ENCODE results near the gene STX4. TPM values are rescaled to one million over a fixed set of nuclear protein-coding genes. Genes with fewer than 3 reads are reported as not detected.

STX4 gene
- total RNA-seq, 2 donors from 2014 or later: 85.1 to 92.0 TPM

DNA sequence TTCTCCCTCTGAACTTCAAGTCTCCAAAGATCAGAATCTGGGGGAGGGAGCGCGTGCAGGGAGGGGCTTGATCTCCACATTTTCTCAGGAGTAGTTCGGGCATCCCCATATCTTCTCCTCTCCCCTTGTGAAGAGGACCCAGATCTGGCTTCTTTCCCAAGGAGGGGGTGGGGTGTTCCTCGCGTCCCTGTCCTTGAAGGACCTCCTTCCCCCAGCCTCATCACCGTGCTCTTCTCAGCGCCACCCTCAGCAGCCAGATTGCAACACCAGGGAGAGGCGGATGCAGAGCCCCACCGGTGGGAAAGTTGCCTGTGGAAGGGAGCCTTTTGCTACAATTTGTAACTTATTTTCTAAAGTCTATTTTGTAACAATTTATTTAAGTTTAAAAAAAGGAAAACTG is 49.7 kb downstream of the STX4 start:
- H3K4me3 Mint-ChIP-seq: no peak overlapping the region
- no peak overlapping the region for H3K27ac Mint-ChIP-seq
- ATAC-seq (no peak), DNase-seq (ENCODE audit: low spot score) (no peak)
- no peaks in the 10 kb centered on the region for H3K9me3 Mint-ChIP-seq
- peaks cover 8 to 21% of the 10 kb centered on the region in 2 donors for H3K4me1 Mint-ChIP-seq (ENCODE audit: low read depth in 2 of 2)
- H3K36me3 Mint-ChIP-seq: no peaks in the 10 kb centered on the region
- H3K27me3 Mint-ChIP-seq: no peaks in the 10 kb centered on the region

DNA sequence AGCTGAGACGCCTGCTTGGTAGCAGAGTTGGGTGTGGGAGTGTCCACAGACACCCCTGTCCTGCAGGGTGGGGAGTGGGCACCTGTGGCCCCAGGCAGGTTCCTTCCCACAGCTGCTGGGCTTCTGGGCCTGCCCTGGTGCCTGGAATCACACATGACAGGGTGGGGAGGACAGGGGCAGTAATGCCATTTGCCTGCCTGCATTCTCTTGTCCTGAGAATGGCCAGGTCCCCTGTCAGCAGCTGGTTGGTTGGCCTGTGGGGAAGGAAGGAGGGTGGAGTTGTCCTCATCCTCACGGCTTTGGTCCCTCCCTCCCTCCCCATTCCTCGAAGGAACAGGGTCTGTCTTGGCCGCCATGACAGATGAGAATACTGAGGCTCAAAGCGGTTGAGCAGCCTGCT is 50.2 kb downstream of the STX4 start:
- DNase-seq (ENCODE audit: low spot score) (no peak), ATAC-seq (no peak)
- Mint-ChIP-seq H3K9me3 (no peaks in the 10 kb centered on the region), H3K27ac (no peak overlapping the region), H3K36me3 (no peaks in the 10 kb centered on the region), H3K27me3 (no peaks in the 10 kb centered on the region), H3K4me1 (ENCODE audit: low read depth in 2 of 2) (peaks cover 6 to 18% of the 10 kb centered on the region in 2 donors), H3K4me3 (no peak overlapping the region)

DNA sequence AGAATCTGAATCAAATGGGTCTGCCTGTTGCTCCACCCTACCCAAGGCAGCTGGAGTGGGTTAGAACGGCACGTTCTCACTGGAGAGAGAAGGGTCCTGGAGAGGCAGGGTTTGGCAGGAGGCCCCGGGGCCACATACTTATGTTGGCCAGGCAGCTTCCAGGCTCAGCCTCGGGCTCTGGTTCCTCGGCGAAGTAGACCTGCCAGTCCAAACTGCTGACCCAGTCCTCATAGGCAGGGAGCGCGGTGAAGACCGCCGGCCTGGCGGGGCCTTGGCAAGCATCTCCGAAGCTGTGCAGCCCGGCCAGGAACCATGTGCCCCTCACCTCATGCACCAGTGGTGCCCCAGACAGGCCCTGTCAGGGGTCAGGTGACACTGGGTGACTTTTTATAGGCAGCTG is 50.6 kb downstream of the STX4 start:
- H3K4me3 Mint-ChIP-seq: no peak overlapping the region
- DNase-seq (ENCODE audit: low spot score): no peak
- no peaks in the 10 kb centered on the region for H3K27me3 Mint-ChIP-seq
- H3K36me3 Mint-ChIP-seq: no peaks in the 10 kb centered on the region
- no peak for ATAC-seq
- peaks cover 6 to 14% of the 10 kb centered on the region in 2 donors for H3K4me1 Mint-ChIP-seq (ENCODE audit: low read depth in 2 of 2)
- no peaks in the 10 kb centered on the region for H3K9me3 Mint-ChIP-seq
- H3K27ac Mint-ChIP-seq: no peak overlapping the region

DNA sequence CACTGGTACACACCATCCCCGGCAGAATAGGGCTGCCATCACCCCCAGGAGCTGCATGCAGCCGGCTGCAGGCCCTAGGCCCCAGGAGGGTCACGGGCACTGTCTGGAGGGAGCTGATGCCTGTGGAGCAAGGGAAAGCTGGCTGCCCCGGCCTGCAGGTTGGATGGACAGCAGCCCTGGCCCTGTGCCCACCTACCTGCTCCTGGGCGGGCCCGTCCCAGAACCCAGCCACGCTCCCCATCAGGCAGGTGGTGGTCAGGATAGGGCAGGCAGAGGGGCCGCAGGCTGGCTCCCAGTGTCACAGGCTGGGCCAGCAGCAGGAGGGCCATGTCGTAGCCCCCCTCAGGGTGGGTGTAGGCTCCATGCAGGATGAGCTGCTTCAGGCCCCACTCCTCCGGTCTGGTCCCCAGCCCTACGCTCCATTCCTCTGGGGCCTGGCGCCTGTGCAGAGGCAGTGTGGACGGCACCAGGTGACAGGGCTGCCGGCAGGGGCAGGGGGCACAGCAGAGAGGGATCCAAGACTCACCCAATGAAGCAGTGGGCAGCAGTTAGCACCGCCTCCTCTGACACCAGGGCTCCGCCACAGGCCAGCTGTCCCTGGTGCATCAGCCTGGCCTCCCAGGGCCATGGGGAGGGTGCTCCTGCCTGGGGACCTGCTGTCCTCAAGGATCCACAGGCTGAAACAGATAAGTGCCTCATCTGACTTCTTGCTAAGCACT is 51.4 kb downstream of the STX4 start:
- H3K36me3 Mint-ChIP-seq: no peaks in the 10 kb centered on the region

DNA sequence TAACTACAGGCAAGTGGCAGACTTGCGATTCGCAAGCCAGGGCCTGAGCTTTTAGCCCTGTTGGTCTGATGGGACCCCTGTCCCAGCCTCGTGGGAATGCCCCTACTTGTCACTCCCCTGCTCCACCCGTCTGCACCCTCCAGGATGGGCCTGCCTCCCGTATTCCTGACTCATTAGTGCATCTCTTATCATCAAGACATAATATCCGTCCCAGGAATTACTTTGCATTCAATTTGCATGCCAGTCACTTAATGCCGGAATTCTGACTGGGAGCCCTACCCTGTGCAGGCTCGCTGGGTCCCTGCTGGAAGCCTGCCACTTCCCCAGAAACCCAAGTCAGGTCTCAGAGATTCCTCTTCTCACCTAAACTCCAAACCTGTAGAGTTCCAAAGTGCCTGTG is 52.1 kb downstream of the STX4 start:
- no peaks in the 10 kb centered on the region for H3K9me3 Mint-ChIP-seq
- ATAC-seq (no peak), DNase-seq (ENCODE audit: low spot score) (no peak)
- no peaks in the 10 kb centered on the region for H3K36me3 Mint-ChIP-seq
- H3K4me1 Mint-ChIP-seq (ENCODE audit: low read depth in 2 of 2): peaks cover 6 to 9% of the 10 kb centered on the region in 2 donors
- no peak overlapping the region for H3K27ac Mint-ChIP-seq
- H3K4me3 Mint-ChIP-seq: no peak overlapping the region
- no peaks in the 10 kb centered on the region for H3K27me3 Mint-ChIP-seq

More for the DNA sequence above, 51.4 kb downstream of the STX4 start:
- H3K9me3 Mint-ChIP-seq: no peaks in the 10 kb centered on the region
- no peak overlapping the region for H3K4me3 Mint-ChIP-seq
- no peak overlapping the region for H3K27ac Mint-ChIP-seq
- no peaks in the 10 kb centered on the region for H3K27me3 Mint-ChIP-seq
- H3K4me1 Mint-ChIP-seq (ENCODE audit: low read depth in 2 of 2): peaks cover 6 to 9% of the 10 kb centered on the region in 2 donors
- ATAC-seq (peak in 1 of 2 donors; percentile 3), DNase-seq (ENCODE audit: low spot score) (no peak)

DNA sequence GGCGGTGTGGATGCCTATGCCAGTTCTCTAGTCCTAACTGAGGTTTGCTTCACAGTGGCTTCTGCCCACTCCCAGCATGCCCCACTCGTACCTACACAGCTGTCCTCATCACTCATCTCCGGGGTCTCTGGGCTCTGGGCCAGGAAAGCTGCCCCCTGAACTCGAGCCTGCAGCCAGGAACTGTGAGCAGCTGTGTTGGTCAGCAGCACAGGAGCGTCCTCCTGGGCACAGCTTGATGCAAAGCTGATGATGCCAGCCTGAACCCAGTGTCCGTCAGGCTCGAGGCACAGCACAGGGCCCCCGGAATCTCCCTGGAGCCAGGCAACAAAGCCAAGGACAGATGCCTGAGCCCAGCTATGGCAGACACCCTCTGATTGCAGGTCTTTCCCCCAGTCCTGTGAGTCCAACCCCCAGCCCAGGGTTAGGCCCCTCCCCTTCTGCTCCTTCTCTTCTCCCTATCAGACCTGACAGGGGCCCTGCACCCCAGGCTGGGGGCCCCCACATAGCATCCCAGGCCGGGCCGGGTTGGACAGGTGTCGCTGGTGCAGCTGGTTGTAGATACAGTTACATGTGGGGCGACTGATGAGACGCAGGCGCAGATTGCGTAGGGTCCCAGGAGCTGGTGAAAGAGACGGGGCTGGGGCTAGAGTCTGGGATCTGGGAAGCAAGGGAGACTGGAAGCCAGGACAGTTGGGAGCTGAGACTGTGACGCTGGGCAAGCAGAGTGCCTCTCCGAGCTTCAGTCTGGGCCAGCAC is 52.7 kb downstream of the STX4 start:
- H3K27ac Mint-ChIP-seq: no peak overlapping the region
- peaks cover 6 to 14% of the 10 kb centered on the region in 2 donors for H3K4me1 Mint-ChIP-seq (ENCODE audit: low read depth in 2 of 2)
- no peaks in the 10 kb centered on the region for H3K9me3 Mint-ChIP-seq
- H3K27me3 Mint-ChIP-seq: no peaks in the 10 kb centered on the region
- ATAC-seq: no peak
- no peak overlapping the region for H3K4me3 Mint-ChIP-seq
- no peaks in the 10 kb centered on the region for H3K36me3 Mint-ChIP-seq
- DNase-seq (ENCODE audit: low spot score): no peak

DNA sequence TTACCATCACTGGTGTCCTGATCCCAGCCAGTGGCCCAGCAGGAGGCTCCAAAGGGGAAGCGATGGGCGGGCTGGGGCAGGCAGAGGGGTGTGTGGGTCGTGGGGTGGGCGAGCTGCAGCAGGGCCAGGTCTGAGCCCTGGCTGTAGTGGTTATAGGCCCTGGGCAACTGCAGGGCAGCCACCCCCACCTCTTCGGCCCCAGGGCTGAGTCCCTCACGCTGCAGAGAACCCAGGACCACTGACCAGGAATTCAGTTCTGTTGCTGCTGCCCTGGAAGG is 53.2 kb downstream of the STX4 start:
- Mint-ChIP-seq H3K4me3 (no peak overlapping the region), H3K9me3 (no peaks in the 10 kb centered on the region), H3K27me3 (no peaks in the 10 kb centered on the region), H3K27ac (no peak overlapping the region), H3K36me3 (no peaks in the 10 kb centered on the region), H3K4me1 (ENCODE audit: low read depth in 2 of 2) (peaks cover 6 to 14% of the 10 kb centered on the region in 2 donors)
- no peak for DNase-seq (ENCODE audit: low spot score)
- ATAC-seq: no peak

DNA sequence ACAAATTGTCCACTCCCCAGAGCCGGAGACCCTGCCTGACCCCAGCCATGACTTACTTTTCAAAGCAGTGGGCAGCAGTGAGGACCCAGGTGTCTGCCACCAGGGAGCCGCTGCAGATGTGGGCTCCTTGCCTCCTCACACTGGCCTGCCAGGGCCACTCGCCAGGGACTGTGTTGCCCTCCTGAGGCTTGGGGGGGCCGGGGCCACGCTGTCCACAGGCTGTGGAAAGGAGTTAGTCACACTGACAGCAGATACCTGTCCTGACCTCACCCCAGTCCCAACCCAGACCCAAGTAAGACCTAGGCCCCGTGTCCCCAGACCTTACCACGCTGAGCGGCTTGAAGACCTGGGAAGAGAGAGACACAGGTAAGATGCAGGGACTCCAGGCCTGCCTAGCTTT is 54.1 kb downstream of the STX4 start:
- no peaks in the 10 kb centered on the region for H3K27me3 Mint-ChIP-seq
- ATAC-seq: no peak
- no peak overlapping the region for H3K4me3 Mint-ChIP-seq
- H3K36me3 Mint-ChIP-seq: no peaks in the 10 kb centered on the region
- no peaks in the 10 kb centered on the region for H3K9me3 Mint-ChIP-seq
- DNase-seq (ENCODE audit: low spot score): no peak
- no peak overlapping the region for H3K27ac Mint-ChIP-seq
- H3K4me1 Mint-ChIP-seq (ENCODE audit: low read depth in 2 of 2): peaks cover under 1 to 9% of the 10 kb centered on the region in 2 donors

DNA sequence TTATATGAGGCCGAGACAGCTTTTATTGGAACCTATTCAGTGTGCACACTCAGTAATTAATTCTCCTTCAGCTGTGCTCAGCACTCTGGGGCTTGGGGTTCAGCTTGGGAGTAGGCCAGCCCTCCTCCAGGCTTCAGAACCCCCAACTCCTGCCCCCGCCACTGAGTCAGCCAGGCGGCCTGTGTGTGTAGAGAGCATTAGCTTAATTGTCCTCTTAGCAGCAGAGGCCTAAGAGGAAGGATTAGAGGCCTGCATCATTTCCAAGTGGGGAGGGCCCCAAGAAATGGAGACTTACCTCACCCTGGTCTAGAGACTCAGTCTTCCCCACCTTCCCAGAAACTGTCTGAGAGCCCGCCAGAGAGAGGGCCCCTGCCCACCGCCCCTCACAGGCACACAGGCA is 54.6 kb downstream of the STX4 start:
- Mint-ChIP-seq H3K9me3 (no peaks in the 10 kb centered on the region), H3K4me3 (no peak overlapping the region), H3K27ac (no peak overlapping the region), H3K27me3 (no peaks in the 10 kb centered on the region), H3K36me3 (no peaks in the 10 kb centered on the region), H3K4me1 (ENCODE audit: low read depth in 2 of 2) (peaks cover 0 to 8% of the 10 kb centered on the region in 2 donors)
- ATAC-seq (no peak), DNase-seq (ENCODE audit: low spot score) (no peak)

DNA sequence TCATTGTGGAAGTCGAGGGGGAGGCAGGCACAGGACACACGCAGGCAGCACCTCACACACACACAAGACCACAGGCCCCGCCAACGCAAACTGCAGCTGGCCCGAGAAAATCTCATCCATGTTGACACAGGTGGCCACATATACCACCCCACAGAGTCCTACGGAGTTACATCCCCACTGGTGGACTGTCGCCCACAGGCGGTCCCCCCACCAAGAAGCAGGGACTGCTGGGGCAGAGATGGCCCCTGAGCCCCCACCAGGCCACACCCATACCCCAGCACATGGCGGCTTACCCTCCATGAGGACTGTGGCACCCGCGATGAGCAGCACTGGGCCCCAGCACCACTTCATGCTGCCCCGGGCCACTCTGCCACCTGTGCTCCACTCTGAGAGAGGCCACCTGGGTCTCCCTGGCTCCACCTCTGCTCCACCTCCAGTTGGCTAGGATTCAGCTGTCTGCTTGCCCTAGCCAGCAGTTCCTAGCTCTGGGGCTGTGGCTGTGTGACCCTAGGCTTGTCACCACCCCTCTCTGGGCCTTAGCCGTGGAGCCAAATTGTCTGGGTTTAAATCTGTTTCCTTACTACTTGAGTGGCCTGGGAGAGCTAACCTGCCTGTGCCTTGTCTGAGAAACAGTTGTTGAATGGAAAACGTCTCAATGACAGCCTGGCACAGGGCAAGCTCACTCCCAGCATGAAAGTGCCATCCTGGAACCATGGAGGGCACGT is 55.3 kb downstream of the STX4 start, which contains the start of gene PRSS53:
PRSS53 (minus strand) TSS at position 485 of the 725 bp plus-strand sequence; CDS start at position 351, 134 bp downstream.
- Mint-ChIP-seq H3K4me1 (ENCODE audit: low read depth in 2 of 2) (peaks cover 0 to 10% of the 10 kb centered on the region in 2 donors), H3K27me3 (no peaks in the 10 kb centered on the region), H3K27ac (peak within 1 kb of the TSS in 1 of 2 donors; percentile 63), H3K4me3 (no peak within 1 kb of the TSS), H3K9me3 (no peaks in the 10 kb centered on the region), H3K36me3 (no peaks in the 10 kb centered on the region)
- no peak for ATAC-seq
- no peak for DNase-seq (ENCODE audit: low spot score)

DNA sequence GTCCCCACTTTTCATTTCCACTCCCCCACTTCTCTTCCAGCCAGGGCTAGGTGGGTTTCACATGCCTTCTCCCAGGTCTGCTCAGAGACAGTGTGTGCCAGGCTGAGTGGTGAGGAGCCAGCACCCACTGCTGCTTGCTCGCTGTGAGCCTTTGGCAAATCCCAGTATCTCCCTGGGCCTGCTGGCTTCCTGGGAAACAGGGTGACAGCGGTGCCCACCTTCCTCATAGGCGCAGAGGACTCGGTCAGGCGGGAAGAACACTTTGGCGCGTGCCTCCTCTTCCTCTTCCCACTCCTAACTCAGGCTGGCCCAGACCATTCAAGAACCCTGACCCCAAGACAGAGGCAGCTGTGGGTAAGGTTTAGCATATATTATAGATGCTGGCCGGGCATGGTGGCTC is 55.8 kb downstream of the STX4 start:
- H3K27me3 Mint-ChIP-seq: no peaks in the 10 kb centered on the region
- peaks cover 5 to 15% of the 10 kb centered on the region in 2 donors for H3K4me1 Mint-ChIP-seq (ENCODE audit: low read depth in 2 of 2)
- peak overlapping the region in 1 of 2 donors; percentile 63 for H3K27ac Mint-ChIP-seq
- DNase-seq (ENCODE audit: low spot score) (no peak), ATAC-seq (no peak)
- H3K36me3 Mint-ChIP-seq: no peaks in the 10 kb centered on the region
- no peak overlapping the region for H3K4me3 Mint-ChIP-seq
- H3K9me3 Mint-ChIP-seq: no peaks in the 10 kb centered on the region

Measured in natural killer cell treated with Interleukin-12 subunit alpha and Interleukin-12 subunit beta and Interleukin-15 and Interleukin-18, amount 100 ng/mL, for 72 hours (primary cell).